MM.1S (cell line): ENCODE data around the gene ERI3.

Experiments
- DNase-seq: peaks from one replicate; pipeline ENCODE4 v3.0.0-alpha.2; 2015
- H2AFZ ChIP-seq: fragments of 300-600 bp; sonication (generic); 2 replicates; pipeline ENCODE4 v1.6.0; 2016; ENCODE audit warnings: antibody characterized with exemption, low read length
- H3F3A ChIP-seq: fragments of 300-600 bp; sonication (generic); 2 replicates; pipeline ENCODE4 v1.6.1; 2016; ENCODE audit warnings: mild to moderate bottlenecking, antibody characterized with exemption, low read length, moderate library complexity, mixed read lengths; ENCODE audit not compliant: insufficient read depth
- H3K27ac ChIP-seq: fragments of 300-600 bp; sonication (generic); 2 replicates; pipeline ENCODE4 v1.5.1; 2016; ENCODE audit warnings: mild to moderate bottlenecking, low read length
- H3K27me3 ChIP-seq: fragments of 300-600 bp; sonication (generic); replicated peaks from 2 replicates; pipeline ENCODE4 v1.6.0; 2016; ENCODE audit warnings: low read length; ENCODE audit not compliant: insufficient read depth
- H3K36me3 ChIP-seq: fragments of 300-600 bp; sonication (generic); replicated peaks from 2 replicates; pipeline ENCODE4 v1.6.1; 2016; ENCODE audit warnings: mild to moderate bottlenecking, low read length, mixed read lengths; ENCODE audit not compliant: insufficient read depth
- H3K4me1 ChIP-seq: fragments of 300-600 bp; sonication (generic); 2 replicates; pipeline ENCODE4 v1.6.1; 2016; ENCODE audit warnings: low read length, mixed read lengths
- H3K4me2 ChIP-seq: fragments of 300-600 bp; sonication (generic); 2 replicates; pipeline ENCODE4 v1.6.0; 2016; ENCODE audit warnings: low read depth, low read length
- H3K4me3 ChIP-seq: fragments of 300-600 bp; sonication (generic); 2 replicates; pipeline ENCODE4 v1.5.1; 2016; ENCODE audit warnings: low read length, mixed read lengths
- H3K79me2 ChIP-seq: fragments of 300-600 bp; sonication (generic); 2 replicates; pipeline ENCODE4 v1.6.1; 2016; ENCODE audit warnings: mixed run types, low read length, mixed read lengths
- H3K9ac ChIP-seq: fragments of 300-600 bp; sonication (generic); 2 replicates; pipeline ENCODE4 v1.6.1; 2016; ENCODE audit warnings: low read length, mixed read lengths
- H3K9me2 ChIP-seq: fragments of 300-600 bp; sonication (generic); replicated peaks from 2 replicates; pipeline ENCODE4 v1.6.1; 2016; ENCODE audit warnings: mild to moderate bottlenecking, low read length, mixed read lengths; ENCODE audit not compliant: insufficient read depth
- H3K9me3 ChIP-seq: fragments of 300-600 bp; sonication (generic); replicated peaks from 2 replicates; pipeline ENCODE4 v1.6.1; 2016; ENCODE audit warnings: mild to moderate bottlenecking, low read length, mixed read lengths; ENCODE audit not compliant: insufficient read depth
- H4K20me1 ChIP-seq: fragments of 300-600 bp; sonication (generic); 2 replicates; pipeline ENCODE4 v1.6.1; 2016; ENCODE audit warnings: mild to moderate bottlenecking, low read length, moderate library complexity, mixed read lengths; ENCODE audit not compliant: insufficient read depth
- EZH2 ChIP-seq: fragments of 300-600 bp; sonication (generic); optimal IDR thresholded peaks from 2 replicates; pipeline ENCODE3; 2017; ENCODE audit warnings: low read depth, mild to moderate bottlenecking, antibody characterized with exemption, low read length, mixed read lengths
- EZH2phosphoT487 ChIP-seq: fragments of 300-600 bp; sonication (generic); IDR thresholded peaks from 2 replicates; pipeline ENCODE4 v1.6.1; 2018; ENCODE audit warnings: antibody characterized with exemption, low read length
- TF ChIP-seq, protein P1 (sequence below): fragments of 300-600 bp; sonication (generic); IDR thresholded peaks from 2 replicates; pipeline ENCODE4 v1.5.1; 2016; ENCODE audit warnings: antibody characterized with exemption, low read length, mixed read lengths

Gene ERI3

DNA sequence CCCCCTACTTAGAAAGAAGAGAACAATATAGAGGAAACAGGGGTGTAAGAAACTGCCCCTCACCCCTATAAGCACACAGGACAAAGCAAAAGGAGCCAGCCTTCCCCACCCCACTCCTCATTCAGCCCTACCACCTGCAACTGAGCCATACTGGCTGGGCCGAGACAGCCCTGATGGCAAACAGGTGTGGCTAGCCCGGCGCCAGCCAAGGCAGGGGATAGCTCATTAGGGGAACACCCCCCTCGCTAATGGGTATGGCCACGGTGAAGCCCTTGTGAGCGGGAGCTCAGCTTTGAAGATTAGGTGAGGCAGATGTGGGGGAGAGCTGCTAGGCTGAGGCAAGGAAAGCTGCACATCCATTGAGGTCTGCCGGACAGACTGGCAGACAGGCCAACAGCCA, 65.5 kb downstream of the ERI3 start:
- no peak overlapping the region for H3K9ac ChIP-seq
- H2AFZ ChIP-seq: no peak overlapping the region
- H3K27me3 ChIP-seq: no peaks in the 10 kb centered on the region
- no peaks in the 10 kb centered on the region for H3K4me1 ChIP-seq
- H3K4me3 ChIP-seq: no peak overlapping the region
- no peak overlapping the region for H3K27ac ChIP-seq
- no peaks in the 10 kb centered on the region for H3K79me2 ChIP-seq
- no peaks in the 10 kb centered on the region for H3F3A ChIP-seq
- H3K4me2 ChIP-seq: no peak overlapping the region
- no peaks in the 10 kb centered on the region for H3K36me3 ChIP-seq
- DNase-seq: no peak
- H4K20me1 ChIP-seq: no peaks in the 10 kb centered on the region
- H3K9me2 ChIP-seq: no peaks in the 10 kb centered on the region
- no peaks in the 10 kb centered on the region for H3K9me3 ChIP-seq
- TF ChIP-seq EZH2: no peak
- no peak for TF ChIP-seq EZH2phosphoT487
- TF ChIP-seq, protein P1, sequence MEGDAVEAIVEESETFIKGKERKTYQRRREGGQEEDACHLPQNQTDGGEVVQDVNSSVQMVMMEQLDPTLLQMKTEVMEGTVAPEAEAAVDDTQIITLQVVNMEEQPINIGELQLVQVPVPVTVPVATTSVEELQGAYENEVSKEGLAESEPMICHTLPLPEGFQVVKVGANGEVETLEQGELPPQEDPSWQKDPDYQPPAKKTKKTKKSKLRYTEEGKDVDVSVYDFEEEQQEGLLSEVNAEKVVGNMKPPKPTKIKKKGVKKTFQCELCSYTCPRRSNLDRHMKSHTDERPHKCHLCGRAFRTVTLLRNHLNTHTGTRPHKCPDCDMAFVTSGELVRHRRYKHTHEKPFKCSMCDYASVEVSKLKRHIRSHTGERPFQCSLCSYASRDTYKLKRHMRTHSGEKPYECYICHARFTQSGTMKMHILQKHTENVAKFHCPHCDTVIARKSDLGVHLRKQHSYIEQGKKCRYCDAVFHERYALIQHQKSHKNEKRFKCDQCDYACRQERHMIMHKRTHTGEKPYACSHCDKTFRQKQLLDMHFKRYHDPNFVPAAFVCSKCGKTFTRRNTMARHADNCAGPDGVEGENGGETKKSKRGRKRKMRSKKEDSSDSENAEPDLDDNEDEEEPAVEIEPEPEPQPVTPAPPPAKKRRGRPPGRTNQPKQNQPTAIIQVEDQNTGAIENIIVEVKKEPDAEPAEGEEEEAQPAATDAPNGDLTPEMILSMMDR: no peak

DNA sequence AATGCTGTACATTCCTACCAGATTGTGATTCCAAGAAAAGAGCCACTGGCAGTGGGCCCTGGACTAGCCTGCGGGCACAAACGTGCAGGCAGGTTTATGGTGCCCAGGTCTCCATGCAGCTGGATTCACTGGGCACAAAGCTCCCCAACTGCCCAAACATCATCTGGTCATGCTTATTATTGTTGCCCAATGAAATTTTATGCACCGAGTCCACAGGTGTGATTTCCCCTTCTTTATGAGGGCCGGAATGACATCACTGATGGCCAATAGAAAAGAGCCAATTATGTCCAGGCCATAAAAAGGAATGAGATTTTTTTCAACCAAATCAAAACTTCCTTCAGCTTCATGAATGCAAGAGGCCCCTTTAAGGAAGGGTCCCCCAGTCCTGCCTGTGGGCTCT, 66.2 kb downstream of the ERI3 start:
- Histone ChIP-seq H3K27ac (no peak overlapping the region), H3K4me3 (no peak overlapping the region), H3K27me3 (no peaks in the 10 kb centered on the region), H4K20me1 (no peaks in the 10 kb centered on the region), H3K36me3 (no peaks in the 10 kb centered on the region), H3K4me1 (no peaks in the 10 kb centered on the region), H2AFZ (no peak overlapping the region), H3K79me2 (no peaks in the 10 kb centered on the region), H3K9ac (no peak overlapping the region), H3K9me3 (no peaks in the 10 kb centered on the region), H3K4me2 (no peak overlapping the region), H3F3A (no peaks in the 10 kb centered on the region), H3K9me2 (no peaks in the 10 kb centered on the region)
- TF ChIP-seq EZH2 (no peak), EZH2phosphoT487 (no peak)
- TF ChIP-seq, protein P1: no peak
- no peak for DNase-seq

DNA sequence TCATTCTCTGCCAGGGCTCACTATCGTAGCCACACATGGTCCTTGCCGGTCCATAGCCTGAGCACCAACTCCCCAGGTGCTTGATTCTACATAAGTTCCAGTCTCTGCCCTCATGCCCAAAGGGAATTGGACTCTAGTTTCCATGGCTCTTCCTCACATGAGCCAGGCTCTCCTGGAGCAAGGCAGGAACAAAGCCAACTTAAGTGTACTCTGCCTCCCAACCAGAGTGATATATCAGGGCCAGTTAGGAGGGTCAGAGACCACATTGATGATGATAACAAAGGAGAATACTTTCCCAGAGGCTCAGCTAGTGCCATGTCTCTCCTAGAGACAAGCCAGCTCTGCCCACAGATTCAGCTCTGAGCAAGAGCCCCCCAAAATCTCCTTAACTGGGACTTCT, 70.9 kb downstream of the ERI3 start:
- H3K27ac ChIP-seq: no peak overlapping the region
- H3K36me3 ChIP-seq: no peaks in the 10 kb centered on the region
- H3K9me3 ChIP-seq: no peaks in the 10 kb centered on the region
- H3K4me2 ChIP-seq: no peak overlapping the region
- H3K4me1 ChIP-seq: no peaks in the 10 kb centered on the region
- no peak for DNase-seq
- TF ChIP-seq, protein P1: no peak
- TF ChIP-seq EZH2phosphoT487 (no peak), EZH2 (no peak)
- no peaks in the 10 kb centered on the region for H3K27me3 ChIP-seq
- H2AFZ ChIP-seq: no peak overlapping the region
- no peaks in the 10 kb centered on the region for H3F3A ChIP-seq
- no peak overlapping the region for H3K9ac ChIP-seq
- H3K9me2 ChIP-seq: no peaks in the 10 kb centered on the region
- H3K79me2 ChIP-seq: no peaks in the 10 kb centered on the region
- H3K4me3 ChIP-seq: no peak overlapping the region
- H4K20me1 ChIP-seq: no peaks in the 10 kb centered on the region
